ENCODE results near the gene HTR3C.

DNA sequence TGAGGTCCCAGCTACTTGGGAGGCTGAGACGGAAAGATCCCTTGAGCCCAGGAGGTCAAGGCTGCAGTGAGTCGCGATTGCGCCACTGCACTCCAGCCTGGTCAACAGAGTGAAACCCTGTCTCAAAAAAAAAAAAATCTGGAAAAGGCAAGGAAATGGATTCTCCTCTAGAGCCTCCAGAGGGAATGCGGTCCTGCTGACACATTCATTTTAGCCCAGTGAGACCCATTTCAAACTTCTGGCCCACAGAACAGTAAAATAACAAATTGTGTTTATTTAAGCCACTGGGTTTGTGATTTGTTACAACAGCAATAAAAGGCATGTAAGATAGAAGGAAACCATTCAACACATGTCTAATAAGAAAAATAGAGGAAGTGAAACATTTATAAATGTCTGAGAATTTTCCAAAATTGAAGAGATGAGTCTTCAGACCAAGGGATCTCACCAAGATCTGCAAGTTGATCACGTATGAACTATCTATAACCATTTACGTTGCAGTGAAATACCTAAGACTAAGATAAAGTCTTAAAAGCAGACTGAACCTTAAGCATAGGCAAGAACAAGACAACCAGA is 44.0 kb downstream of the HTR3C start, which contains the start of gene HTR3E:
- no peak for TF ChIP-seq POLR2A (IDR thresholded peaks at IDR 0.05)
- TF ChIP-seq, protein P1, sequence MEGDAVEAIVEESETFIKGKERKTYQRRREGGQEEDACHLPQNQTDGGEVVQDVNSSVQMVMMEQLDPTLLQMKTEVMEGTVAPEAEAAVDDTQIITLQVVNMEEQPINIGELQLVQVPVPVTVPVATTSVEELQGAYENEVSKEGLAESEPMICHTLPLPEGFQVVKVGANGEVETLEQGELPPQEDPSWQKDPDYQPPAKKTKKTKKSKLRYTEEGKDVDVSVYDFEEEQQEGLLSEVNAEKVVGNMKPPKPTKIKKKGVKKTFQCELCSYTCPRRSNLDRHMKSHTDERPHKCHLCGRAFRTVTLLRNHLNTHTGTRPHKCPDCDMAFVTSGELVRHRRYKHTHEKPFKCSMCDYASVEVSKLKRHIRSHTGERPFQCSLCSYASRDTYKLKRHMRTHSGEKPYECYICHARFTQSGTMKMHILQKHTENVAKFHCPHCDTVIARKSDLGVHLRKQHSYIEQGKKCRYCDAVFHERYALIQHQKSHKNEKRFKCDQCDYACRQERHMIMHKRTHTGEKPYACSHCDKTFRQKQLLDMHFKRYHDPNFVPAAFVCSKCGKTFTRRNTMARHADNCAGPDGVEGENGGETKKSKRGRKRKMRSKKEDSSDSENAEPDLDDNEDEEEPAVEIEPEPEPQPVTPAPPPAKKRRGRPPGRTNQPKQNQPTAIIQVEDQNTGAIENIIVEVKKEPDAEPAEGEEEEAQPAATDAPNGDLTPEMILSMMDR (IDR thresholded peaks at IDR 0.05 in 4 of 5, conservative IDR thresholded peaks at IDR 0.05 in 1 of 5) = no peak
